ENCODE measurements around the gene HOXA11. TPM values are rescaled to one million over a fixed set of nuclear protein-coding genes. Genes with fewer than 3 reads are reported as not detected.

Gene HOXA11
- total and polyA plus RNA-seq, 2 of the 4 experiments (the other 2 are of a cell fraction): 0.05 TPM; not detected in 1

GRCh38 chr7:27148756-27149641, 36.0 kb downstream of the HOXA11 start:
- Histone ChIP-seq H3K4me3 (ENCODE audit: insufficient read depth, low read depth, low read length) (peak overlapping the region; percentile 38), H3K4me1 (ENCODE audit: control insufficient read depth, insufficient read depth, low read length) (peaks cover 17% of the 10 kb centered on the region), H2AFZ (replicated peaks; ENCODE audit: low read length, poor library complexity) (peak overlapping the region; percentile 90), H4K8ac (ENCODE audit: low read depth in 2 of 2, low read length in 2 of 2) (peak overlapping the region; percentile 82 to 84), H3K4me2 (ENCODE audit: low read depth, low read length) (peak overlapping the region; percentile 76), H3K4ac (ENCODE audit: low read depth, low read length) (peak overlapping the region; percentile 79), H3K9me1 (ENCODE audit: insufficient read depth, low read length) (peaks cover 3% of the 10 kb centered on the region; the same call in 1 of the 2 replicates), H4K91ac (ENCODE audit: insufficient read depth, low read depth, low read length) (peak overlapping the region; percentile 77), H3K14ac (replicated peaks; ENCODE audit: low read depth, low read length) (peak overlapping the region; percentile 46), H3K23ac (ENCODE audit: low read depth, low read length) (peak overlapping the region; percentile 96), H2BK20ac (ENCODE audit: low read depth, low read length) (peak overlapping the region; percentile 59; the same call in 1 of the 2 replicates), H2AK9ac (replicated peaks; ENCODE audit: low read depth, low read length, poor library complexity) (peak overlapping the region; percentile 57), H3K9ac (ENCODE audit: low read depth, low read length) (peak overlapping the region; percentile 68), H3K27me3 (ENCODE audit: control insufficient read depth, insufficient read depth, low read length) (no peaks in the 10 kb centered on the region), H3K56ac (ENCODE audit: extremely low read depth, insufficient read depth, low read length) (peak overlapping the region; percentile 75; the same call in 1 of the 2 replicates), H4K5ac (ENCODE audit: low read depth, low read length) (peak overlapping the region; percentile 63), H2BK15ac (ENCODE audit: low read depth, low read length) (peak overlapping the region; percentile 72; the same call in 2 of the 3 replicates), H3K9me3 (ENCODE audit: control insufficient read depth, insufficient read depth, low read length) (no peaks in the 10 kb centered on the region), H2BK120ac (ENCODE audit: low read depth, low read length) (peak overlapping the region; percentile 72), H3K79me1 (ENCODE audit: low read depth in 1 of 2, low read length in 2 of 2) (peaks cover 9 to 27% of the 10 kb centered on the region in 2 experiments; a peak in 3 of 4 replicates), H3K27ac (ENCODE audit: insufficient read depth, low read length) (peak overlapping the region; percentile 96), H2AK5ac (ENCODE audit: low read depth, low read length) (peak overlapping the region; percentile 78; the same call in 1 of the 2 replicates), H3K18ac (ENCODE audit: low read depth, low read length) (peak overlapping the region; percentile 66; the same call in 1 of the 2 replicates), H4K20me1 (ENCODE audit: insufficient read depth, low read length) (no peaks in the 10 kb centered on the region), H2BK5ac (ENCODE audit: low read depth, low read length, poor library complexity, severe bottlenecking) (peak overlapping the region; percentile 64), H3K36me3 (ENCODE audit: control insufficient read depth, insufficient read depth, low read length) (no peaks in the 10 kb centered on the region; the same call in 1 of the 2 replicates)
- ATAC-seq (ENCODE audit: low read depth): no peak
- 26% methylated on average over 11 of the region's 30 CpGs; no CpG with 5 or more reads in 1 of the 2 experiments for WGBS, 2 experiments (ENCODE audit: extremely low coverage in 2 of 2, insufficient read length in 1 of 2)
- intact Hi-C loops (cut with micrococcal nuclease): loop anchor here (5.0 kb wide), 1 partner anchor 1057 kb away; no protein-coding TSS in a partner anchor
- ChIA-PET POLR2A (ENCODE audit: unreplicated experiment) (no interaction called here), CTCF (interaction anchor here (0.8 to 1.0 kb wide), 2 partner anchors 30 to 31 kb away, joined by 3 to 4 read pairs; no protein-coding TSS in a partner anchor)
- DNase-seq: no peak
- in situ Hi-C loops (cut with MboI; ENCODE audit: low sequenced_read_pairs): loop anchor here (10.0 kb wide), 1 partner anchor 954 kb away; no protein-coding TSS in a partner anchor
- BruUV-seq (replicated peaks): no TSS peak
- dilution Hi-C loops (cut with HindIII; ENCODE audit: low sequenced_read_pairs, unreplicated experiment): no loop called here
- no peak for TF ChIP-seq RCOR1 (IDR thresholded peaks at IDR 0.05; ENCODE audit: insufficient replicate concordance, low read length)
- TF ChIP-seq RAD21 (IDR thresholded peaks at IDR 0.05; ENCODE audit: low read length): no peak
- no peak for TF ChIP-seq BHLHE40 (IDR thresholded peaks at IDR 0.05; ENCODE audit: low read depth, low read length)
- no peak for TF ChIP-seq FOS (IDR thresholded peaks at IDR 0.05; ENCODE audit: low read depth, low read length)
- TF ChIP-seq NFE2L2 (IDR thresholded peaks at IDR 0.05; ENCODE audit: low read depth, low read length): no peak
- TF ChIP-seq MAFK (IDR thresholded peaks at IDR 0.05; ENCODE audit: low read depth, low read length): no peak
- no peak for TF ChIP-seq SMC3 (IDR thresholded peaks at IDR 0.05; ENCODE audit: low read depth, low read length)
- no peak for TF ChIP-seq ELK1 (IDR thresholded peaks at IDR 0.05; ENCODE audit: borderline replicate concordance, low read depth, low read length)
- TF ChIP-seq, protein P1, sequence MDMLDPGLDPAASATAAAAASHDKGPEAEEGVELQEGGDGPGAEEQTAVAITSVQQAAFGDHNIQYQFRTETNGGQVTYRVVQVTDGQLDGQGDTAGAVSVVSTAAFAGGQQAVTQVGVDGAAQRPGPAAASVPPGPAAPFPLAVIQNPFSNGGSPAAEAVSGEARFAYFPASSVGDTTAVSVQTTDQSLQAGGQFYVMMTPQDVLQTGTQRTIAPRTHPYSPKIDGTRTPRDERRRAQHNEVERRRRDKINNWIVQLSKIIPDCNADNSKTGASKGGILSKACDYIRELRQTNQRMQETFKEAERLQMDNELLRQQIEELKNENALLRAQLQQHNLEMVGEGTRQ (IDR thresholded peaks at IDR 0.05; ENCODE audit: low read depth, low read length): no peak
- TF ChIP-seq CTCF (conservative IDR thresholded peaks at IDR 0.05; ENCODE audit: low read depth, low read length): no peak
- TF ChIP-seq RFX5 (IDR thresholded peaks at IDR 0.05; ENCODE audit: low read depth, low read length): no peak
- TF ChIP-seq MAZ (IDR thresholded peaks at IDR 0.05; ENCODE audit: borderline replicate concordance, low read depth, low read length): no peak

Measured in IMR-90 (cell line).